Large intestine (tissue), 12 donors: ENCODE results near the gene ZC3HAV1. TPM values are rescaled to one million over a fixed set of nuclear protein-coding genes. Genes with fewer than 3 reads are reported as not detected.
A peak's percentile ranks its signal among the peaks of the same experiment; 100 is the strongest.
"Not testable (repeated sequence)": the region's sequence is repeated elsewhere in the genome, so short reads cannot be mapped to it uniquely, and the experiment has no call there.

Source experiments
- DNase-seq, 2 donors: peaks; one replicate each; pipeline versions ENCODE4 v3.0.0 to v3.0.0-alpha.2; 2013
- H3K27ac ChIP-seq: one replicate; pipeline ENCODE4 v1.5.1; 2013; ENCODE audit warnings: low read length
- H3K27me3 ChIP-seq: 2 replicates; pipeline ENCODE4 v1.6.1; 2013; ENCODE audit warnings: low read length; ENCODE audit not compliant: control insufficient read depth, insufficient read depth
- H3K36me3 ChIP-seq: 2 replicates; pipeline ENCODE4 v1.6.1; 2013; ENCODE audit warnings: low read length; ENCODE audit not compliant: control insufficient read depth, insufficient read depth
- H3K4me1 ChIP-seq: one replicate; pipeline ENCODE4 v1.6.1; 2013; ENCODE audit warnings: low read length; ENCODE audit not compliant: control insufficient read depth, insufficient read depth
- H3K4me3 ChIP-seq: one replicate; pipeline ENCODE4 v1.5.1; 2013; ENCODE audit warnings: low read length
- H3K9me3 ChIP-seq: one replicate; pipeline ENCODE4 v1.6.1; 2013; ENCODE audit warnings: mild to moderate bottlenecking, low read depth, low read length, moderate library complexity; ENCODE audit not compliant: control insufficient read depth
- WGBS: methylation state at CpG from one replicate; pipeline ENCODE4 v1.1.5; 2013; ENCODE audit warnings: low lambda C conversion rate; ENCODE audit not compliant: insufficient coverage; 5-methylcytosine and 5-hydroxymethylcytosine counted together
- long read RNA-seq, 11 donors: transcript quantifications; one replicate each; lab custom pipeline, GENCODE V29; 2026
- polyA plus RNA-seq: library from polyadenylated mRNA; unstranded; fragments of 120-200 nt; gene quantifications from one replicate; pipeline ENCODE4 v1.2.1, GENCODE V29; 2013

ZC3HAV1 gene
- polyA plus RNA-seq: 20.0 TPM
- long read RNA-seq, donor 1, full-length matches to known transcripts: 1 of 1 reads
- long read RNA-seq, donor 1, partial matches to known transcripts: 0 of 1 reads
- long read RNA-seq, donor 1, other reads (novel, unspliced or antisense): 0 of 1 reads
- long read RNA-seq, donor 2, full-length matches to known transcripts: 8 of 13 reads
- long read RNA-seq, donor 2, partial matches to known transcripts: 5 of 13 reads
- long read RNA-seq, donor 2, other reads (novel, unspliced or antisense): 0 of 13 reads
- long read RNA-seq, donor 3, partial matches to known transcripts: 0 of 2 reads
- long read RNA-seq, donor 3, other reads (novel, unspliced or antisense): 0 of 2 reads
- long read RNA-seq, donor 4, full-length matches to known transcripts: 1 of 1 reads
- long read RNA-seq, donor 4, partial matches to known transcripts: 0 of 1 reads
- long read RNA-seq, donor 4, other reads (novel, unspliced or antisense): 0 of 1 reads
- long read RNA-seq, donor 5, full-length matches to known transcripts: 2 of 2 reads
- long read RNA-seq, donor 5, partial matches to known transcripts: 0 of 2 reads
- long read RNA-seq, donor 5, other reads (novel, unspliced or antisense): 0 of 2 reads
- long read RNA-seq, donor 6, full-length matches to known transcripts: 3 of 3 reads
- long read RNA-seq, donor 6, partial matches to known transcripts: 0 of 3 reads
- long read RNA-seq, donor 6, other reads (novel, unspliced or antisense): 0 of 3 reads
- long read RNA-seq, donor 7, full-length matches to known transcripts: 1 of 1 reads
- long read RNA-seq, donor 7, partial matches to known transcripts: 0 of 1 reads
- long read RNA-seq, donor 7, other reads (novel, unspliced or antisense): 0 of 1 reads
- long read RNA-seq, donor 8: 0 reads
- long read RNA-seq, donor 9: 0 reads
- long read RNA-seq, donor 10, partial matches to known transcripts: 7 of 7 reads
- long read RNA-seq, donor 10, other reads (novel, unspliced or antisense): 0 of 7 reads
- long read RNA-seq, donor 11, full-length matches to known transcripts: 2 of 2 reads
- long read RNA-seq, donor 11, partial matches to known transcripts: 0 of 2 reads
- long read RNA-seq, donor 11, other reads (novel, unspliced or antisense): 0 of 2 reads

- no CpG with 5 or more reads among the region's 68 CpGs for WGBS
- Histone ChIP-seq H3K27ac (peak within 1 kb of the TSS; percentile 96), H3K4me3 (peak within 1 kb of the TSS; percentile 65), H3K27me3 (no peaks in the 10 kb centered on the region), H3K36me3 (no peaks in the 10 kb centered on the region), H3K4me1 (peaks cover 10% of the 10 kb centered on the region), H3K9me3 (no peaks in the 10 kb centered on the region)
- DNase-seq: peak; percentile 84 to 94
Measured at GRCh38 chr7:139109188-139109982, at the start of gene ZC3HAV1. ZC3HAV1 (minus strand) TSS chr7:139109720; CDS start chr7:139109331, 389 bp downstream.

- no peaks in the 10 kb centered on the region for H3K27me3 ChIP-seq
- no CpG with 5 or more reads among the region's 2 CpGs for WGBS
- DNase-seq: no peak
Measured at GRCh38 chr7:139153832-139154231, 44.3 kb upstream of the ZC3HAV1 start.

GRCh38 chr7:139152149-139152548, 42.6 kb upstream of the ZC3HAV1 start:
- DNase-seq: no peak
- Histone ChIP-seq H3K9me3 (no peaks in the 10 kb centered on the region), H3K4me3 (no peak overlapping the region), H3K36me3 (no peaks in the 10 kb centered on the region), H3K27ac (no peak overlapping the region), H3K27me3 (no peaks in the 10 kb centered on the region), H3K4me1 (no peaks in the 10 kb centered on the region)
- WGBS: no CpG with 5 or more reads among the region's 1 CpG

More at GRCh38 chr7:139153832-139154231, 44.3 kb upstream of the ZC3HAV1 start:
- Histone ChIP-seq H3K36me3 (no peaks in the 10 kb centered on the region), H3K9me3 (peaks cover 4% of the 10 kb centered on the region), H3K4me1 (no peaks in the 10 kb centered on the region), H3K4me3 (no peak overlapping the region), H3K27ac (no peak overlapping the region)

GRCh38 chr7:139139150-139139549, 29.6 kb upstream of the ZC3HAV1 start:
- no peaks in the 10 kb centered on the region for H3K9me3 ChIP-seq
- DNase-seq: no peak
- no peaks in the 10 kb centered on the region for H3K36me3 ChIP-seq
- H3K4me3 ChIP-seq: no peak overlapping the region
- H3K27ac ChIP-seq: no peak overlapping the region
- H3K27me3 ChIP-seq: no peaks in the 10 kb centered on the region
- no peaks in the 10 kb centered on the region for H3K4me1 ChIP-seq
- WGBS: 90% methylated on average over 3 of the region's 4 CpGs

GRCh38 chr7:139133335-139134139, 24.0 kb upstream of the ZC3HAV1 start:
- DNase-seq: peak; percentile 74 to 90
- Histone ChIP-seq H3K36me3 (no peaks in the 10 kb centered on the region), H3K9me3 (no peaks in the 10 kb centered on the region), H3K27me3 (no peaks in the 10 kb centered on the region), H3K4me1 (peaks cover 3% of the 10 kb centered on the region), H3K4me3 (peak overlapping the region; percentile 44), H3K27ac (no peak overlapping the region)
- WGBS: no CpG with 5 or more reads among the region's 36 CpGs

- Histone ChIP-seq H3K9me3 (no peaks in the 10 kb centered on the region), H3K27me3 (no peaks in the 10 kb centered on the region), H3K27ac (no peak overlapping the region), H3K4me1 (peaks cover 3% of the 10 kb centered on the region), H3K36me3 (no peaks in the 10 kb centered on the region), H3K4me3 (peak overlapping the region; percentile 44)
- DNase-seq: no peak
- WGBS: no CpG with 5 or more reads among the region's 6 CpGs
Measured at GRCh38 chr7:139132887-139133286, 23.4 kb upstream of the ZC3HAV1 start.

GRCh38 chr7:139131601-139132041, 22.1 kb upstream of the ZC3HAV1 start:
- no peak for DNase-seq
- Histone ChIP-seq H3K27me3 (no peaks in the 10 kb centered on the region), H3K9me3 (no peaks in the 10 kb centered on the region), H3K4me3 (no peak overlapping the region), H3K27ac (no peak overlapping the region), H3K36me3 (no peaks in the 10 kb centered on the region), H3K4me1 (peaks cover 3% of the 10 kb centered on the region)
- WGBS: no CpG with 5 or more reads among the region's 2 CpGs

GRCh38 chr7:139129814-139130213, 20.3 kb upstream of the ZC3HAV1 start:
- not testable (repeated sequence) for DNase-seq, H3K27ac ChIP-seq, H3K36me3 ChIP-seq, H3K9me3 ChIP-seq, H3K4me1 ChIP-seq, H3K27me3 ChIP-seq, H3K4me3 ChIP-seq
- WGBS: no CpG with 5 or more reads among the region's 2 CpGs

GRCh38 chr7:139127648-139128047, 18.1 kb upstream of the ZC3HAV1 start:
- no peak overlapping the region for H3K27ac ChIP-seq
- WGBS: no CpG with 5 or more reads among the region's 4 CpGs

More at GRCh38 chr7:139127648-139128047, 18.1 kb upstream of the ZC3HAV1 start:
- DNase-seq: no peak
- H3K9me3 ChIP-seq: no peaks in the 10 kb centered on the region
- H3K36me3 ChIP-seq: no peaks in the 10 kb centered on the region
- H3K4me3 ChIP-seq: no peak overlapping the region
- H3K27me3 ChIP-seq: peaks cover 2% of the 10 kb centered on the region
- no peaks in the 10 kb centered on the region for H3K4me1 ChIP-seq
